HCT116 (cell line): Measurements from ENCODE around the gene CACNA1C. TPM values are rescaled to one million over a fixed set of nuclear protein-coding genes. Genes with fewer than 3 reads are reported as not detected.

Source experiments
- ATAC-seq: fragments of 200-7000 bp; cut with Tn5 transposase; 2 replicates; pipeline ENCODE4 v1.9.1; 2020; ENCODE audit warnings: mild to moderate bottlenecking, moderate library complexity
- BruUV-seq: library from RNA; stranded (reverse); fragments of 400-500 nt; replicated peaks from 2 replicates; lab custom pipeline; 2021; lab: Mats Ljungman, UMichigan
- CTCF ChIA-PET: fragments of 300-600 bp; sonication (Branson Sonifier 250); formaldehyde crosslinking; loops from one replicate; lab custom pipeline; 2021; ENCODE audit warnings: antibody characterized with exemption; lab: Charles Lee
- POLR2A ChIA-PET: fragments of 300-600, 350-600 bp; sonication (Branson Sonifier 250); formaldehyde crosslinking; loops from one replicate; lab custom pipeline; 2021; ENCODE audit warnings: antibody characterized with exemption; lab: Charles Lee
- RAD21 ChIA-PET, 2 experiments: fragments of 300-600 bp; sonication (Branson Sonifier 250); formaldehyde crosslinking; loops; one replicate each; lab custom pipeline; 2023; ENCODE audit warnings: low total read pairs in 2 of 2; ENCODE audit not compliant: uncharacterized antibody in 2 of 2, unreplicated experiment in 2 of 2, low non-redundant PET in 1 of 2; lab: Charles Lee
- DNase-seq: peaks from one replicate; pipeline ENCODE4 v3.0.0-alpha.2; 2010; ENCODE audit warnings: low read depth, low spot score
- H2AFZ ChIP-seq: fragments of 200-600 bp; shearing (Covaris generic), sonication (generic); 2 replicates; pipeline ENCODE4 v1.6.1; 2017; ENCODE audit warnings: low read depth, mixed run types, mixed read lengths, antibody characterized with exemption, low read length; ENCODE audit not compliant: poor library complexity, severe bottlenecking
- H3K27ac ChIP-seq: 2 replicates; pipeline ENCODE4 v1.5.1; 2012; ENCODE audit warnings: low read depth, low read length
- H3K27me3 ChIP-seq: fragments of 200-600 bp; sonication (generic); 2 replicates; pipeline ENCODE4 v1.6.1; 2016; ENCODE audit warnings: mixed run types, low read length, mixed read lengths; ENCODE audit not compliant: insufficient read depth
- H3K36me3 ChIP-seq, 2 experiments: fragments of 200-500 bp in 1 of 2; fragments of 200-600 bp in 1 of 2; sonication (Bioruptor generic) in 1 of 2; sonication (generic) in 1 of 2; 2 replicates each; pipeline versions ENCODE4 v1.5.1 to v1.6.1; 2014 to 2016; ENCODE audit warnings: low read length in 2 of 2, inconsistent platforms in 1 of 2, mixed read lengths in 1 of 2, mixed run types in 1 of 2; ENCODE audit not compliant: insufficient read depth in 2 of 2, control insufficient read depth in 1 of 2
- H3K4me1 ChIP-seq, 2 experiments: fragments of 200-600 bp in 1 of 2; sonication (generic) in 1 of 2; 2 replicates each; pipeline versions ENCODE4 v1.5.1 to v1.6.1; 2012 to 2017; ENCODE audit warnings: low read length in 2 of 2, inconsistent platforms in 1 of 2, mild to moderate bottlenecking in 1 of 2, mixed read lengths in 1 of 2, mixed run types in 1 of 2, moderate library complexity in 1 of 2; ENCODE audit not compliant: insufficient read depth in 2 of 2, control insufficient read depth in 1 of 2
- H3K4me2 ChIP-seq: fragments of 200-600 bp; sonication (generic); 2 replicates; pipeline ENCODE4 v1.6.1; 2017; ENCODE audit warnings: mixed run types, low read length, mixed read lengths
- H3K4me3 ChIP-seq, 2 experiments: fragments of 200-600 bp in 1 of 2; sonication (generic) in 1 of 2; replicated peaks in 1 of 2; 2 replicates each; pipeline ENCODE4 v1.5.1; 2011 to 2016; ENCODE audit warnings: low read length in 2 of 2, control low read depth in 1 of 2, low read depth in 1 of 2, mild to moderate bottlenecking in 1 of 2, mixed read lengths in 1 of 2, mixed run types in 1 of 2
- H3K79me2 ChIP-seq: fragments of 200-600 bp; sonication (generic); 2 replicates; pipeline ENCODE4 v1.6.1; 2017; ENCODE audit warnings: mild to moderate bottlenecking, mixed run types, low read length, moderate library complexity, mixed read lengths; ENCODE audit not compliant: insufficient read depth
- H3K9ac ChIP-seq: fragments of 200-600 bp; sonication (generic); 2 replicates; pipeline ENCODE4 v1.6.1; 2016; ENCODE audit warnings: low read length, mixed read lengths
- H3K9me2 ChIP-seq: fragments of 200-600 bp; sonication (generic), shearing (Covaris generic); 2 replicates; pipeline ENCODE4 v1.6.1; 2017; ENCODE audit warnings: mixed run types, mild to moderate bottlenecking, moderate library complexity; ENCODE audit not compliant: insufficient read depth
- H3K9me3 ChIP-seq, 2 experiments: fragments of 200-500 bp in 1 of 2; fragments of 200-600 bp in 1 of 2; sonication (Bioruptor generic) in 1 of 2; sonication (generic) in 1 of 2; 2 replicates each; pipeline ENCODE4 v1.6.1; 2014 to 2017; ENCODE audit warnings: low read length in 2 of 2, mixed read lengths in 2 of 2, inconsistent platforms in 1 of 2, low read depth in 1 of 2, mild to moderate bottlenecking in 1 of 2, mixed run types in 1 of 2, moderate library complexity in 1 of 2; ENCODE audit not compliant: control insufficient read depth in 1 of 2, insufficient read depth in 1 of 2
- H4K20me1 ChIP-seq: fragments of 200-600 bp; sonication (generic), shearing (Covaris generic); 2 replicates; pipeline ENCODE4 v1.6.1; 2017; ENCODE audit warnings: mixed run types, mild to moderate bottlenecking, moderate library complexity; ENCODE audit not compliant: insufficient read depth
- EGR1 ChIP-seq: IDR thresholded peaks from 2 replicates; pipeline ENCODE4 v1.6.1; 2012; ENCODE audit warnings: low read depth
- ELF1 ChIP-seq: IDR thresholded peaks from 2 replicates; pipeline ENCODE4 v1.6.1; 2012; ENCODE audit warnings: low read depth, borderline replicate concordance
- EZH2phosphoT487 ChIP-seq: fragments of 200-600 bp; IDR thresholded peaks from 2 replicates; pipeline ENCODE4 v1.6.1; 2018; ENCODE audit warnings: antibody characterized with exemption, borderline replicate concordance
- JUND ChIP-seq: IDR thresholded peaks from 2 replicates; pipeline ENCODE4 v1.6.1; 2012
- POLR2AphosphoS5 ChIP-seq: IDR thresholded peaks from 2 replicates; pipeline ENCODE4 v1.6.1; 2011; ENCODE audit warnings: mild to moderate bottlenecking, low read depth, low read length, moderate library complexity
- RAD21 ChIP-seq: IDR thresholded peaks from 2 replicates; pipeline ENCODE4 v1.6.1; 2012; ENCODE audit warnings: low read depth, mild to moderate bottlenecking
- TCF7L2 ChIP-seq: IDR thresholded peaks from 2 replicates; pipeline ENCODE4 v1.7.0; 2011; ENCODE audit warnings: borderline replicate concordance, inconsistent platforms; ENCODE audit not compliant: insufficient read depth, insufficient read length; ENCODE audit errors: extremely low read depth
- ZFX ChIP-seq: fragments of 450-650 bp; IDR thresholded peaks from 2 replicates; pipeline ENCODE4 v1.6.1; 2017
- ZNF274 ChIP-seq: fragments of 200-500 bp; sonication (Bioruptor generic); IDR thresholded peaks from 2 replicates; pipeline ENCODE4 v1.6.1; 2014; ENCODE audit warnings: mild to moderate bottlenecking, low read depth, low read length, inconsistent platforms
- intact Hi-C: fragments of 100-400 bp; cut with micrococcal nuclease; formaldehyde crosslinking; loops from 2 replicates; pipeline ENCODE4 v1.10.0; 2022
- total RNA-seq: library from RNA; stranded (reverse); gene quantifications from one replicate; pipeline ENCODE4 v1.2.1, GENCODE V29; 2021; ENCODE audit not compliant: unreplicated experiment
- TF ChIP-seq, protein P1 (sequence below): IDR thresholded peaks from 2 replicates; pipeline ENCODE4 v1.6.1; 2011; ENCODE audit warnings: mild to moderate bottlenecking, low read length, moderate library complexity; ENCODE audit not compliant: insufficient replicate concordance; ENCODE audit errors: extremely low read depth
- TF ChIP-seq, protein P2 (sequence below): IDR thresholded peaks from 2 replicates; pipeline ENCODE4 v1.6.1; 2012
- TF ChIP-seq, protein P3 (sequence below): IDR thresholded peaks from 2 replicates; pipeline ENCODE4 v1.6.1; 2012
- TF ChIP-seq, protein P4 (sequence below), 3 experiments: fragments of 200-600 bp in 1 of 3; sonication (generic) in 1 of 3; IDR thresholded peaks in 2 of 3; conservative IDR thresholded peaks in 1 of 3; 2 replicates each; pipeline ENCODE4 v1.5.1; 2012 to 2017; ENCODE audit warnings: low read depth in 2 of 3, low read length in 2 of 3, antibody characterized with exemption in 1 of 3, borderline replicate concordance in 1 of 3, control low read depth in 1 of 3, mild to moderate bottlenecking in 1 of 3, mixed read lengths in 1 of 3, mixed run types in 1 of 3, moderate library complexity in 1 of 3; ENCODE audit not compliant: insufficient read depth in 1 of 3

The CACNA1C gene
- total RNA-seq, 1 experiment from 2014 or later = 0.05 TPM

DNA sequence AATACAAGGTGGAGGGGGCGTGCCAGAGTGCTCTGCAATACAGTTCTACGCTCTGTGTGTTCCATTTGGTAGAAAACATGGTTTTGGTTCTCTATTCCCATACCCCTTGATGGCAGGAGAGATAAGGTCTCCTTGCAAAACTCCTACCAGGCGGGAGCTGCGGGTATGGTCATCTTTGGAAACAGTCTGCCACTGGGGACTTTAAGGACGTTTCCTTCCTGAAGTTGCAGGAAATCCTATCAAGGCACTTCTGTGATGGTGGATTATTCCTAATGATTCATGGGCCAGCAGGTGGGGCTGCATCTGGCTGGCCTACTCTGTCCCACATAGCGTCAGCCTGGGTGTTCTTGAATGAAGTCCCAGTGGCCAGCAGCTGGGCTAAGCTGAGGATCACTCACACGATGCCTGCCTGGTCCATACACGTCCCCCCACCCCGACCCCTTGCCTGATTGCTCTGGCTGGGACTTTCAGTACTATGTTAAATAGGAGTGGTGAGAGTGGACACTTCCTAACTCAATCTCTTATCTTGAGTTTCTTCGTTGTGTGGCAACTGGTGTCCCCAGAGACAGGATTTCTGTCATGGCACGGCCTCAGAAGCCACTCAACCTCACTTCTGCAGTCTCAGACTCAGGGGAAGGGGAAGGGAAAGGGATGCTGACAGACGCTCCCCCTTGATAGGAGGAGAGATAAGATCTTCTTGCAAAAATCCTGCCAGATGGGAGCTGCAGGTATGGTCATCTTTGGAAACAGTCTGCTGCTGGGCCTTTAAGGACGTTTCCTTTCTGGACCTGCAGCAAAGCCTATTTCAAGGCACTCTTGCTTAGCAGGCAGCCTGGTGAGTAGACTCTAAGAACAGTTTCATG, 680.9 kb downstream of the CACNA1C start:
- no peak overlapping the region for H3K27ac ChIP-seq
- ATAC-seq (peak; percentile 69), DNase-seq (no peak)
- H3K36me3 ChIP-seq = no peaks in the 10 kb centered on the region
- H3K9me3 ChIP-seq = no peaks in the 10 kb centered on the region
- ChIA-PET RAD21 (no interaction called here), CTCF (interaction anchor here (1.0 kb wide), 1 partner anchor 51 kb away, joined by 6 read pairs; no protein-coding TSS in a partner anchor), POLR2A (no interaction called here)
- BruUV-seq = no TSS peak
- no peak overlapping the region for H3K9ac ChIP-seq
- no peaks in the 10 kb centered on the region for H3K79me2 ChIP-seq
- H2AFZ ChIP-seq = no peak overlapping the region
- TF ChIP-seq ELF1 (no peak), EGR1 (no peak), POLR2AphosphoS5 (no peak), TCF7L2 (no peak), RAD21 (no peak), ZFX (no peak), JUND (no peak), EZH2phosphoT487 (no peak), ZNF274 (no peak)
- TF ChIP-seq, protein P1, sequence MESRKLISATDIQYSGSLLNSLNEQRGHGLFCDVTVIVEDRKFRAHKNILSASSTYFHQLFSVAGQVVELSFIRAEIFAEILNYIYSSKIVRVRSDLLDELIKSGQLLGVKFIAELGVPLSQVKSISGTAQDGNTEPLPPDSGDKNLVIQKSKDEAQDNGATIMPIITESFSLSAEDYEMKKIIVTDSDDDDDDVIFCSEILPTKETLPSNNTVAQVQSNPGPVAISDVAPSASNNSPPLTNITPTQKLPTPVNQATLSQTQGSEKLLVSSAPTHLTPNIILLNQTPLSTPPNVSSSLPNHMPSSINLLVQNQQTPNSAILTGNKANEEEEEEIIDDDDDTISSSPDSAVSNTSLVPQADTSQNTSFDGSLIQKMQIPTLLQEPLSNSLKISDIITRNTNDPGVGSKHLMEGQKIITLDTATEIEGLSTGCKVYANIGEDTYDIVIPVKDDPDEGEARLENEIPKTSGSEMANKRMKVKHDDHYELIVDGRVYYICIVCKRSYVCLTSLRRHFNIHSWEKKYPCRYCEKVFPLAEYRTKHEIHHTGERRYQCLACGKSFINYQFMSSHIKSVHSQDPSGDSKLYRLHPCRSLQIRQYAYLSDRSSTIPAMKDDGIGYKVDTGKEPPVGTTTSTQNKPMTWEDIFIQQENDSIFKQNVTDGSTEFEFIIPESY = no peak
- TF ChIP-seq, protein P2, sequence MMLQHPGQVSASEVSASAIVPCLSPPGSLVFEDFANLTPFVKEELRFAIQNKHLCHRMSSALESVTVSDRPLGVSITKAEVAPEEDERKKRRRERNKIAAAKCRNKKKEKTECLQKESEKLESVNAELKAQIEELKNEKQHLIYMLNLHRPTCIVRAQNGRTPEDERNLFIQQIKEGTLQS = no peak
- TF ChIP-seq, protein P3, sequence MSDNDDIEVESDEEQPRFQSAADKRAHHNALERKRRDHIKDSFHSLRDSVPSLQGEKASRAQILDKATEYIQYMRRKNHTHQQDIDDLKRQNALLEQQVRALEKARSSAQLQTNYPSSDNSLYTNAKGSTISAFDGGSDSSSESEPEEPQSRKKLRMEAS = no peak
- TF ChIP-seq, protein P4, sequence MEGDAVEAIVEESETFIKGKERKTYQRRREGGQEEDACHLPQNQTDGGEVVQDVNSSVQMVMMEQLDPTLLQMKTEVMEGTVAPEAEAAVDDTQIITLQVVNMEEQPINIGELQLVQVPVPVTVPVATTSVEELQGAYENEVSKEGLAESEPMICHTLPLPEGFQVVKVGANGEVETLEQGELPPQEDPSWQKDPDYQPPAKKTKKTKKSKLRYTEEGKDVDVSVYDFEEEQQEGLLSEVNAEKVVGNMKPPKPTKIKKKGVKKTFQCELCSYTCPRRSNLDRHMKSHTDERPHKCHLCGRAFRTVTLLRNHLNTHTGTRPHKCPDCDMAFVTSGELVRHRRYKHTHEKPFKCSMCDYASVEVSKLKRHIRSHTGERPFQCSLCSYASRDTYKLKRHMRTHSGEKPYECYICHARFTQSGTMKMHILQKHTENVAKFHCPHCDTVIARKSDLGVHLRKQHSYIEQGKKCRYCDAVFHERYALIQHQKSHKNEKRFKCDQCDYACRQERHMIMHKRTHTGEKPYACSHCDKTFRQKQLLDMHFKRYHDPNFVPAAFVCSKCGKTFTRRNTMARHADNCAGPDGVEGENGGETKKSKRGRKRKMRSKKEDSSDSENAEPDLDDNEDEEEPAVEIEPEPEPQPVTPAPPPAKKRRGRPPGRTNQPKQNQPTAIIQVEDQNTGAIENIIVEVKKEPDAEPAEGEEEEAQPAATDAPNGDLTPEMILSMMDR (IDR thresholded peaks at IDR 0.05 in 2 of 3, conservative IDR thresholded peaks at IDR 0.05 in 1 of 3; ENCODE audit: borderline replicate concordance in 1 of 3, insufficient read depth in 1 of 3, low read depth in 2 of 3, low read length in 2 of 3) = no peak; a peak in 2 of 6 replicates
- no peaks in the 10 kb centered on the region for H3K4me1 ChIP-seq
- no peak overlapping the region for H3K4me2 ChIP-seq
- H4K20me1 ChIP-seq = no peaks in the 10 kb centered on the region
- H3K27me3 ChIP-seq = peaks cover 79% of the 10 kb centered on the region
- no peak overlapping the region for H3K4me3 ChIP-seq
- intact Hi-C loops = no loop called here
- no peaks in the 10 kb centered on the region for H3K9me2 ChIP-seq
